ENCODE measurements around the gene TTC27. TPM values are rescaled to one million over a fixed set of nuclear protein-coding genes. Genes with fewer than 3 reads are reported as not detected.
A peak's percentile ranks its signal among the peaks of the same experiment; 100 is the strongest.

TTC27 gene
- total RNA-seq, 2 donors from 2014 or later = 5.9 to 6.0 TPM

GRCh38 chr2:32706815-32707579 lies 79.1 kb downstream of the TTC27 start:
- no peak overlapping the region for H3K4me3 ChIP-seq
- no peak for TF ChIP-seq CTCF (IDR thresholded peaks at IDR 0.05)
- no peaks in the 10 kb centered on the region for H3K27me3 ChIP-seq
- peak overlapping the region in 1 of 2 donors; percentile 6 for H3K27ac ChIP-seq
- peaks cover 0 to 10% of the 10 kb centered on the region in 2 donors for H3K4me1 ChIP-seq
- no peaks in the 10 kb centered on the region for H3K36me3 ChIP-seq
- no peak for DNase-seq (ENCODE audit: low spot score)
- H3K9me3 ChIP-seq = no peaks in the 10 kb centered on the region

GRCh38 chr2:32711219-32711618 lies 83.4 kb downstream of the TTC27 start:
- DNase-seq (ENCODE audit: low spot score) = no peak
- peaks cover 0 to 32% of the 10 kb centered on the region in 2 donors for H3K4me1 ChIP-seq
- no peaks in the 10 kb centered on the region for H3K9me3 ChIP-seq
- no peak for TF ChIP-seq CTCF (IDR thresholded peaks at IDR 0.05)
- no peaks in the 10 kb centered on the region for H3K36me3 ChIP-seq
- H3K27me3 ChIP-seq = no peaks in the 10 kb centered on the region
- H3K27ac ChIP-seq = peak overlapping the region in 1 of 2 donors; percentile 19
- no peak overlapping the region for H3K4me3 ChIP-seq

- Histone ChIP-seq H3K9me3 (no peaks in the 10 kb centered on the region), H3K4me3 (no peak overlapping the region), H3K36me3 (no peaks in the 10 kb centered on the region), H3K27ac (peak overlapping the region in 1 of 2 donors; percentile 19), H3K4me1 (peaks cover 0 to 32% of the 10 kb centered on the region in 2 donors), H3K27me3 (no peaks in the 10 kb centered on the region)
- DNase-seq (ENCODE audit: low spot score) = no peak
- no peak for TF ChIP-seq CTCF (IDR thresholded peaks at IDR 0.05)
Measured at GRCh38 chr2:32711908-32712501, 84.2 kb downstream of the TTC27 start.

GRCh38 chr2:32712870-32713269 lies 85.0 kb downstream of the TTC27 start:
- H3K4me1 ChIP-seq = peaks cover 0 to 32% of the 10 kb centered on the region in 2 donors
- no peaks in the 10 kb centered on the region for H3K9me3 ChIP-seq
- H3K27ac ChIP-seq = peak overlapping the region in 1 of 2 donors; percentile 11
- DNase-seq (ENCODE audit: low spot score) = no peak
- H3K36me3 ChIP-seq = no peaks in the 10 kb centered on the region
- H3K4me3 ChIP-seq = no peak overlapping the region
- H3K27me3 ChIP-seq = no peaks in the 10 kb centered on the region
- TF ChIP-seq CTCF (IDR thresholded peaks at IDR 0.05) = no peak

- DNase-seq (ENCODE audit: low spot score) = no peak
- peaks cover 0 to 40% of the 10 kb centered on the region in 2 donors for H3K4me1 ChIP-seq
- no peak for TF ChIP-seq CTCF (IDR thresholded peaks at IDR 0.05)
- no peaks in the 10 kb centered on the region for H3K9me3 ChIP-seq
- no peaks in the 10 kb centered on the region for H3K27me3 ChIP-seq
- H3K36me3 ChIP-seq = no peaks in the 10 kb centered on the region
- H3K4me3 ChIP-seq = no peak overlapping the region
- no peak overlapping the region for H3K27ac ChIP-seq
Measured at GRCh38 chr2:32714521-32714920, 86.7 kb downstream of the TTC27 start.
